HUES64 (cell line): ENCODE measurements around the gene DIRAS1. TPM values are rescaled to one million over a fixed set of nuclear protein-coding genes. Genes with fewer than 3 reads are reported as not detected.
A peak's percentile ranks its signal among the peaks of the same experiment; 100 is the strongest.

Source experiments
- H3K27ac ChIP-seq: 2 replicates; pipeline ENCODE4 v1.7.0; 2013; ENCODE audit warnings: low read depth, low read length, inconsistent platforms
- H3K27me3 ChIP-seq: 2 replicates; pipeline ENCODE4 v1.6.1; 2013; ENCODE audit warnings: mild to moderate bottlenecking, low read length; ENCODE audit not compliant: insufficient read depth
- H3K36me3 ChIP-seq: 2 replicates; pipeline ENCODE4 v1.6.1; 2013; ENCODE audit warnings: mild to moderate bottlenecking, low read length; ENCODE audit not compliant: insufficient read depth
- H3K4me1 ChIP-seq: 2 replicates; pipeline ENCODE4 v1.6.1; 2013; ENCODE audit warnings: mild to moderate bottlenecking, low read length, moderate library complexity; ENCODE audit not compliant: insufficient read depth
- H3K4me3 ChIP-seq: 2 replicates; pipeline ENCODE4 v1.5.1; 2013; ENCODE audit warnings: mild to moderate bottlenecking, low read length, moderate library complexity
- H3K9ac ChIP-seq: 2 replicates; pipeline ENCODE4 v1.6.1; 2013; ENCODE audit warnings: mild to moderate bottlenecking, low read depth, low read length
- H3K9me3 ChIP-seq: 2 replicates; pipeline ENCODE4 v1.6.1; 2013; ENCODE audit warnings: low read depth, low read length; ENCODE audit not compliant: insufficient read depth
- WGBS: fragments of 150-250, 120-280 bp; methylation state at CpG from one replicate; pipeline ENCODE4 v1.1.7; 2013; ENCODE audit warnings: missing lambda C conversion rate; 5-methylcytosine and 5-hydroxymethylcytosine counted together
- polyA plus RNA-seq, 2 experiments: library from polyadenylated mRNA; stranded (reverse); fragments of 50-300 nt; gene quantifications; one replicate each; pipeline ENCODE4 v1.2.3, GENCODE V29; 2013

DIRAS1 gene, protein sequence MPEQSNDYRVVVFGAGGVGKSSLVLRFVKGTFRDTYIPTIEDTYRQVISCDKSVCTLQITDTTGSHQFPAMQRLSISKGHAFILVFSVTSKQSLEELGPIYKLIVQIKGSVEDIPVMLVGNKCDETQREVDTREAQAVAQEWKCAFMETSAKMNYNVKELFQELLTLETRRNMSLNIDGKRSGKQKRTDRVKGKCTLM
- polyA plus RNA-seq (2013, experiment 1 of 2): 7.3 TPM
- 7.4 TPM for polyA plus RNA-seq (2013, experiment 2 of 2)

DNA sequence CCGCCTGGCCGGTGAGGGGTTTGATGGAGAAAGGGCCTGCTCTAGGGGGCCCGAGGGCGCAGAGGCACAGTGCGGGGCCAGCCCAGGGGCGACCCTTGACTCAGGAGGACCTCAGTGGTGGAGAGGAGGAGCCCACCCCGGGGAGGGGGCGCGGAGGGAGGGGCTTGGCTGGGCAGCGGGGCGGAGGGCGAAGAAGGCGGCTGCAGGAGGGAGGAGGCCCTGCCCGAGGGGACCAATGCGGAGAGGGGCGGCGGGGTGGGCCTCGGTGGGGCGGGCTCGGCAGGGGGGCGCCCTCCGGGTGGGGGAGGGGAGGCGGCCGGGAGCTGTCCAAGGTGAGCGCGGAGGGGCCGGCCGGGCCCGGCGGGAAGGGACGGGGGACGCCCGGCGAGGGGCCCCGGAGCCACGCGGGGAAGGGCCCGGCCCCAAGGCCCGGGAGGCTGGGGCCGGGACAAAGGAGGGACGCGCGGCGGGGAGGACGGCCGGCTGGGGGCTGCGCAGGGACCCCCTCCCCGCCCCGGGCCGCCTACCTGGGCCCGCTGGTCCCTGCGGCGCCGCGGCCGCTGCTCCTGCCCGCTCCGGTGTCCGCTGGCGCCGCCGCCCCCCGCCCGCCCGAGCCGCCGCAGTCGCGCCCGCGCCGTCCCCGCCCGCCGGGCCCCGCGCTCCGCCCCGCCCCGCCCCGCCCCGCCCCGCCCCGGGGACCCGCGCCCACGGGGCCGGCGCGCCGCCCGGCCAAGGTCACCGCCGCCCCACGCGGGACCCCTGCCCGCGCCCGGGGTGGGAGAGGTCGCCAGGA, at the start of gene DIRAS1:
TSS of gene DIRAS1 (minus strand) at position 596 of the 793 bp plus-strand sequence. CDS start 3,566 bp downstream, outside the sequence.
- Histone ChIP-seq H3K4me3 (peak within 1 kb of the TSS; percentile 59), H3K27me3 (peaks cover 11% of the 10 kb centered on the region), H3K27ac (peak within 1 kb of the TSS; percentile 73; the same call in 1 of the 2 replicates), H3K36me3 (no peaks in the 10 kb centered on the region), H3K9me3 (peaks cover under 1% of the 10 kb centered on the region; the same call in 1 of the 2 replicates), H3K4me1 (no peaks in the 10 kb centered on the region; the same call in 1 of the 2 replicates), H3K9ac (peak within 1 kb of the TSS; percentile 57)
- WGBS: under 1% methylated on average over 100 of the region's 100 CpGs

GRCh38 chr19:2770055-2771013, 49.2 kb upstream of the DIRAS1 start:
- 93% methylated on average over 40 of the region's 40 CpGs for WGBS
- no peak overlapping the region for H3K4me3 ChIP-seq
- no peaks in the 10 kb centered on the region for H3K4me1 ChIP-seq
- H3K9me3 ChIP-seq: no peaks in the 10 kb centered on the region
- no peak overlapping the region for H3K27ac ChIP-seq
- H3K36me3 ChIP-seq: peaks cover 38% of the 10 kb centered on the region
- no peaks in the 10 kb centered on the region for H3K27me3 ChIP-seq
- no peak overlapping the region for H3K9ac ChIP-seq

DNA sequence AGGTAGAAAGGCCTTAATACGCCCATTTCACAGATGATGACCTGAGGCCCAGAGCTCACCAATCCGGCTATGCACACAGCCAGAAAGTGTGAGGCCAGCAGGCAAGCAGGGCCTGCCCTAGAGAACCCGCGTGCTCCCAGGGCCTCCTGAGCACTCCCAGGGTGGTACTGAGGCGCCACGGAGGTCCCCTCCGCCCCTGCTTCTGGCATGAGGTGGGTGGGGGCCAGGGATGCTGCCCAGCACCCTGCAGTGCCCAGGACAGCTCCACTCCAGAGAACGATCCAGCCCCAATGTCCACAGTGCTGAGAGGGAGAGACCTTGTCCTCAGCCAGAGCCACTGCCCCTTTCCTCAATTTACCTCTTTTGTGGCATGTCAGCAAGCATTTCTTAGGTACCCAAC, 48.0 kb upstream of the DIRAS1 start:
- Histone ChIP-seq H3K9ac (no peak overlapping the region; the same call in 1 of the 2 replicates), H3K36me3 (peaks cover 49% of the 10 kb centered on the region), H3K27me3 (no peaks in the 10 kb centered on the region), H3K27ac (no peak overlapping the region), H3K4me1 (no peaks in the 10 kb centered on the region), H3K9me3 (no peaks in the 10 kb centered on the region), H3K4me3 (no peak overlapping the region)
- WGBS: 95% methylated on average over 8 of the region's 8 CpGs

DNA sequence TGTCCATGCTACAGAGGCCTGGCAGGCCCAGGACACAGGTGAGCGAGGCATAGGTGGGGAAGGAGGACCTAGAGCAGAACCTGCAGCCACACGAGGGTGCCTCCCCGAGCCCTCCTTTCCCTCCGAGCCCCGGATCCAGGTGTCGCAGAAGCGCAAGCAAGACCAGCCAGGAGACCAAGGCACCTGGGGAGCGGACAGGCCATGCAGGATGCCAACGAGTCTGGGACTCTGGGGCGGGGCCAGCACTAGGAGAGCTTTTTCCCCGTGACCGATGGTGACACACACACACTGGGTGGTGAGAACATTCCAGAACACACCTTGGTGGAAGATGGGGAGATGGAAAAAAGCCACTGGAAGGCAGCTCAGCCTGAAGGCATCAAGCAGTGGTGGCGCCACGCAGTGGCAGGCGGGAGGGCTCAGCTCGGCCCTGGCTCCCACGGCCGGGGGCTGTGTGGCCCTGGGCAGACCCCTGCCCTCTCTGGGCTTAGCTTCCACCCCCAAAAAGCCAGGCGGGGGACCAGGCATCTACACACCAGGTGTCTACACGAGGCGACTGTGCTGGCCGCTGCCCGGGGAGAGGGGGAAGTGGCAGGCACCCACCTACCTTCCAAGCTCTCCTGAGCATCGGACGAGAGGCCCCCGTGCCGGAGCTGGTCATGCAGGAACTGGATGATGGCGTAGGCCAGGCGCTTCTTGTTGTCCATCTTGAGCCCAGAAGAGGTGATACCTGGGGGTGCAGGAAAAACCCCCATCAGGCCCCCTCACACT, 47.4 kb upstream of the DIRAS1 start:
- Histone ChIP-seq H3K27ac (no peak overlapping the region), H3K4me1 (no peaks in the 10 kb centered on the region), H3K4me3 (no peak overlapping the region), H3K36me3 (peaks cover 56% of the 10 kb centered on the region), H3K9me3 (no peaks in the 10 kb centered on the region), H3K27me3 (no peaks in the 10 kb centered on the region), H3K9ac (no peak overlapping the region)
- WGBS: 96% methylated on average over 29 of the region's 29 CpGs

DNA sequence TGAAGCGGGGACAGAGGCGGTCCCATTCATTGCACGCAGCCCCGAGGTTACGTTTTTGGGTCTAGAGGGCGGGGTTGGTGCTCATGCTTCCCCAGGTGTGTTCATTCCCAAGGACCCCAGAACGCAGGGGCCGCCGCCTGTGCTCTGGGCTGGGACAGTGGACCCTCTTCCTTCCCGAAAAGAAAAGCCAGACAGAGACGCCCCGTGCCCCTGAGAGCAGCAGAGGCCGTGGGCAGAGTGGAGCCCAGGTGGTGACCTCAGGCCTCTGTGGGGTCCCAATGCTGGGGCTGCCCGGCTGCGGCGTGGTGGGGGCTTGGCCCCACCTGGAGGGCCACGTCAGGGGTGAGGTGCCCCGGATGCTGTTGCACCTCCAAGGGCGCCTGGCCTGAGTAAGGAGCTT, 46.5 kb upstream of the DIRAS1 start:
- WGBS: 94% methylated on average over 19 of the region's 19 CpGs
- H3K4me1 ChIP-seq: no peaks in the 10 kb centered on the region
- peaks cover 64% of the 10 kb centered on the region for H3K36me3 ChIP-seq
- H3K27ac ChIP-seq: no peak overlapping the region
- no peaks in the 10 kb centered on the region for H3K9me3 ChIP-seq
- no peak overlapping the region for H3K4me3 ChIP-seq
- H3K9ac ChIP-seq: no peak overlapping the region
- H3K27me3 ChIP-seq: no peaks in the 10 kb centered on the region

- H3K4me1 ChIP-seq: no peaks in the 10 kb centered on the region
- no peak overlapping the region for H3K27ac ChIP-seq
- H3K36me3 ChIP-seq: peaks cover 73% of the 10 kb centered on the region
- H3K9me3 ChIP-seq: no peaks in the 10 kb centered on the region
- WGBS: 96% methylated on average over 35 of the region's 35 CpGs
- H3K27me3 ChIP-seq: no peaks in the 10 kb centered on the region
- H3K9ac ChIP-seq: no peak overlapping the region
- no peak overlapping the region for H3K4me3 ChIP-seq
Observed at GRCh38 chr19:2766594-2767372, 45.6 kb upstream of the DIRAS1 start.

- H3K36me3 ChIP-seq: peaks cover 86% of the 10 kb centered on the region
Observed at GRCh38 chr19:2765376-2765775, 44.2 kb upstream of the DIRAS1 start.

DNA sequence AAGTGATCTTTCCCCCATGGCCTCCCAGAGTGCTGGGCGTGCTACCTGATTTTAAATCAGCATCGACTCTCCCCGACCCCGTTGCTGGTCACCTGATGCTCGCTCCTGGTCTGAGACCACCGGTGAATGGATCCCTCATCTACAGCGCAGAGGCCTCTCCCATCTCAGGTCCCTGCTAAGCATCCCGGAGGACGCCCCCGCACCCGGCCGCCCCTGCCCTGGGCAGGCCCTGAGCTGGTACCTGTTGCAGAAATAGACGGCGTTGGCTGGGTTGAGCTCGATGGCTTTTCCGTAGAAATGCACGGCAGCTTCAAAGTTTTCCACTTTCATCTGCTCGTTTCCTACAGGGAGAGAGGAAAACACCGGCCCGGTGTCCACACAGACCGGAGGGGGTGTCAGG, 43.8 kb upstream of the DIRAS1 start:
- Histone ChIP-seq H3K9ac (no peak overlapping the region), H3K27me3 (no peaks in the 10 kb centered on the region), H3K4me3 (no peak overlapping the region), H3K27ac (no peak overlapping the region), H3K9me3 (no peaks in the 10 kb centered on the region), H3K4me1 (no peaks in the 10 kb centered on the region), H3K36me3 (peaks cover 86% of the 10 kb centered on the region)
- 94% methylated on average over 21 of the region's 21 CpGs for WGBS

More at GRCh38 chr19:2765376-2765775, 44.2 kb upstream of the DIRAS1 start:
- Histone ChIP-seq H3K27me3 (no peaks in the 10 kb centered on the region), H3K4me1 (no peaks in the 10 kb centered on the region), H3K9me3 (no peaks in the 10 kb centered on the region), H3K27ac (no peak overlapping the region), H3K9ac (no peak overlapping the region), H3K4me3 (no peak overlapping the region)
- 95% methylated on average over 13 of the region's 15 CpGs for WGBS

DNA sequence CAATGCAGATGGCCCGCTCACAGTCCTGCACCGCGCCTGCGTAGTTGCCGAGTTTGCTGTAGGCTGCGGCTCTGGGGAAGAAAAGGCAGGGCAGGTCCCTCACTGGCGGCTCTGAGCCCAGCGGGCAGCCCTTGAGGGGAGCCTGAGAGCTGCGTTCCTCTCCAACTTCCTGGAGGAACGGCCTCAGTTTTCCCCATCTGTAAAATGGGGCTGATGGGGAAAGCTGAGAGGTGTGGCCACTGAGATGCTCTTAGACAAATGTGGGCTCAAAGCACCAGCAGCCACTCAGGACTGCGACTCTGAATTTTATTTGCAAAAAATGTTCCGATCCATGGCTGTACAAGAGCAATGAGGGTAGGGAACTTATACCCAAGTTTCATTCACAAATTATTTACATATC, 42.5 kb upstream of the DIRAS1 start:
- Histone ChIP-seq H3K4me3 (no peak overlapping the region), H3K9ac (no peak overlapping the region), H3K9me3 (no peaks in the 10 kb centered on the region), H3K27ac (no peak overlapping the region), H3K4me1 (no peaks in the 10 kb centered on the region), H3K36me3 (peaks cover 91% of the 10 kb centered on the region), H3K27me3 (no peaks in the 10 kb centered on the region)
- WGBS: 96% methylated on average over 12 of the region's 12 CpGs
